Activated gamma-delta T cell treated with Interleukin-2 at 50 U/mL for 16 hours (primary cell): ENCODE data around the gene IFI44.

Source experiments
- DNase-seq: peaks from one replicate; pipeline ENCODE4 v3.0.0-alpha.2; 2020

IFI44 gene

DNA sequence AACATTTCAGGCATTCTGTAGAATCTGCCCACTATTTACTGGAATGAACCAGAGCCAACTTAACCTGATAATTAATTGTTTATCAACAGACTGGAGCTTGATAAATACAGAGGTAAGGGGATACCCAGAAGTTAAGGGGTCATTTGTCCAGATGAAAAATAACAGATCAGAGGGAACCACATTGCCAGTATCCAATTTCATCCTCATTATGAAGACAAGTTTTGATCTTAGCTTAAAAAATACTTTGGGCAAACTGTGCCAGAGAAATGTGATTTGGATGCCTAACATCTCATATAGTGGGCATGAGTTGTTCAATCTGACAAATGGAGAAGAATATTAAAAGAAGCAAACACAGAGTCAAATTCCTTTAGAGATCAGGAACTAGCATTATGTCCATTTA is 63.7 kb downstream of the IFI44 start:
- DNase-seq: no peak
